Brain microvascular endothelial cell (primary cell): ENCODE results near the gene ZNF33B.

Experiments
- DNase-seq: peaks from one replicate; pipeline ENCODE4 v3.0.0-alpha.2; 2020
- H3K27ac ChIP-seq: fragments of 250-450 bp; sonication (Bioruptor Pico); 2 replicates; pipeline ENCODE4 v1.5.1; 2020; ENCODE audit warnings: mild to moderate bottlenecking, moderate library complexity
- H3K27me3 ChIP-seq: fragments of 250-450 bp; sonication (Bioruptor Pico); replicated peaks from 2 replicates; pipeline ENCODE4 v1.5.1; 2020; ENCODE audit warnings: mild to moderate bottlenecking
- H3K36me3 ChIP-seq: fragments of 250-450 bp; sonication (Bioruptor Pico); replicated peaks from 2 replicates; pipeline ENCODE4 v1.5.1; 2020; ENCODE audit warnings: mild to moderate bottlenecking
- H3K4me3 ChIP-seq: 2 replicates; pipeline ENCODE4 v1.5.1; 2011; ENCODE audit warnings: low read depth, mild to moderate bottlenecking, control low read depth, low read length, moderate library complexity
- in situ Hi-C: cut with HindIII; loops from 2 replicates; pipeline ENCODE4 v1.10.0; 2017; ENCODE audit warnings: low sequenced_read_pairs, low pct_ligation_motif_present
- TF ChIP-seq, protein P1 (sequence below): IDR thresholded peaks from 2 replicates; pipeline ENCODE4 v1.5.1; 2011; ENCODE audit warnings: low read depth, mild to moderate bottlenecking, moderate library complexity, low read length, control low read depth, inconsistent platforms; ENCODE audit errors: missing control alignments

The ZNF33B gene

DNA sequence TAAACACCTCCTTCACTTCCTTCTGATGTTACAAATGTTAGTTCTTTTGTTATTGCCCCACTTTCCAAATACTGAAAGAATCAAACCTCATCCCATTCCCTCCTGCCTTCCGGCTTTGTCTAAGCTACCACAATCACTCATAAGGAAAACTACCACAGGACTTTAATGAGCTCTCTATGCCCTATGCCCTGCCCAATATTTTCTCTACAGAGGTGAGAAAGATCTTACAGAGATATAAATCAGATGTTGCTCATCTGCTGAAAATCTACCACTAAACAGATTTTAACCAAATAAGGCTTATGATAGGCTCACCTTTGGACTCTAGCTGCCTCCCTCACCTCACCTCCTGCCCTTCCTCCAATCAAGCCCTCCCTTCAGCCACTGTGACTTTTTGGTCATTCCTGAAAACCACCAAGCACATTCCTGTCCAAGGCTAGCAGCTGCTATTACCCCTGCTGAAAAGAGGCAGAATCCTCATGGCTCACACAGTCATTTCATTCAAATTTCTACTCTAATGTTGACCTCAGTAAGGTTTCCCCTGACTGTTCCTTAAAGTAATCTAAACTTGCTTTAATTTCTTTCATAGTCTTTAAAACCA, 7.7 kb downstream of the ZNF33B start:
- TF ChIP-seq, protein P1, sequence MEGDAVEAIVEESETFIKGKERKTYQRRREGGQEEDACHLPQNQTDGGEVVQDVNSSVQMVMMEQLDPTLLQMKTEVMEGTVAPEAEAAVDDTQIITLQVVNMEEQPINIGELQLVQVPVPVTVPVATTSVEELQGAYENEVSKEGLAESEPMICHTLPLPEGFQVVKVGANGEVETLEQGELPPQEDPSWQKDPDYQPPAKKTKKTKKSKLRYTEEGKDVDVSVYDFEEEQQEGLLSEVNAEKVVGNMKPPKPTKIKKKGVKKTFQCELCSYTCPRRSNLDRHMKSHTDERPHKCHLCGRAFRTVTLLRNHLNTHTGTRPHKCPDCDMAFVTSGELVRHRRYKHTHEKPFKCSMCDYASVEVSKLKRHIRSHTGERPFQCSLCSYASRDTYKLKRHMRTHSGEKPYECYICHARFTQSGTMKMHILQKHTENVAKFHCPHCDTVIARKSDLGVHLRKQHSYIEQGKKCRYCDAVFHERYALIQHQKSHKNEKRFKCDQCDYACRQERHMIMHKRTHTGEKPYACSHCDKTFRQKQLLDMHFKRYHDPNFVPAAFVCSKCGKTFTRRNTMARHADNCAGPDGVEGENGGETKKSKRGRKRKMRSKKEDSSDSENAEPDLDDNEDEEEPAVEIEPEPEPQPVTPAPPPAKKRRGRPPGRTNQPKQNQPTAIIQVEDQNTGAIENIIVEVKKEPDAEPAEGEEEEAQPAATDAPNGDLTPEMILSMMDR = no peak
- Histone ChIP-seq H3K36me3 (peaks cover 7% of the 10 kb centered on the region), H3K27me3 (no peaks in the 10 kb centered on the region), H3K4me3 (no peak overlapping the region), H3K27ac (no peak overlapping the region)
- in situ Hi-C loops = no loop called here
- DNase-seq = no peak

DNA sequence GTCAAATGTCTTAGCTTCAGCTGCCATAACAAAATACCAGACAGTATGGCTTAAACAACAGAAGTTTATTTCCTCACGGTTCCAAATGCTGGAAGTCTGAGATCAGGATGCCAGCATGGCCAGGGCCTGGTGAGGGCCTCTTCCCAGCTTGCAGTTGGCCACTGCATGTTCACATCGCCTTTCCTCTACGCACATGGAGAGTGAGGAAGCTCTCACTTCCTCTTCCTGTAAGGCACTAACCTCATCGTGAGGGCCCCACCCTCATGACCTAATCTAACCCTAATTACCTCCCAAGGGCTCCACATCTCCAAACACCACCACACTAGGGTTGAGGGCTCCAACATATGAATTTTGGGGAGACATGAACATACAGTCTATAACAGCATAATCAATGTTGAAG, 14.4 kb downstream of the ZNF33B start:
- TF ChIP-seq, protein P1 = no peak
- in situ Hi-C loops = no loop called here
- Histone ChIP-seq H3K27ac (no peak overlapping the region), H3K27me3 (no peaks in the 10 kb centered on the region), H3K36me3 (peaks cover 3% of the 10 kb centered on the region), H3K4me3 (no peak overlapping the region)
- no peak for DNase-seq

DNA sequence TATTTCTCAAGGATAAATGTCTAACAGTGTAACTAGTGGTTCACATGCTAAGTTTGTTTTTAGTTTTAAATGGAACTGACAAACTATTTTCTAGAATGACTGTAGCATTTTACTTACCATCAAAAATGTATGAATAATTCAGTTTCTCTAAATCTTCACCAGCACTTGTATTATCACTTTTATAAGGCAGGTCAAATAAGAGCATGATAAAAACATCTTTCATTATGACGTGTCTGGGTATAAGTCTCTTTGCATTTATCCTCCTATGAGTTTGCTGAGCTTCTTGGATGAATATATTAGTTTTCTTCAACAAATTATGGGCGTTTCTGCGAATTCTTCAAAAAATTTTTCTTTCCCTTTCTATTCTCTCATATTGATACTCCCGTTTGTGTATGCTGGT, 19.9 kb downstream of the ZNF33B start:
- Histone ChIP-seq H3K36me3 (no peaks in the 10 kb centered on the region), H3K27ac (no peak overlapping the region), H3K4me3 (no peak overlapping the region), H3K27me3 (no peaks in the 10 kb centered on the region)
- TF ChIP-seq, protein P1 = no peak
- in situ Hi-C loops = no loop called here
- no peak for DNase-seq

DNA sequence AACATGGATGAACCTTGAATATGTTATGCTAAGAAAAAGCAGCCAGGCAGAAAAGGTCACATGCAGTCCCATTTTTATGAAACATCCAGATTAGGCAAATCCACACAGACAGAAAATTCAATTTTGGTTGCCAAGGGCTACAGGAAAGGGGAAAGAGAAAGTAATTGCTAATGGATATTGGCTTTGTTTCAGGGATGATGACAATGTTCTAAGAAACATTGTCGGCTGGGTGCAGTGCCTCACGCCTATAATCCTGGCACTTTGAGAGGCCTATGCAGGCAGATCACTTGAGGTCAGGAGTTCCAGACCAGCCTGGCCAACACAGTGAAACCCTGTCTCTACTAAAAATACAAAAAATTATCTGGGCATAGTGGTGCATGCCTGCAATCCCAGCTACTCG, 23.0 kb downstream of the ZNF33B start:
- H3K36me3 ChIP-seq = no peaks in the 10 kb centered on the region
- H3K27me3 ChIP-seq = no peaks in the 10 kb centered on the region
- H3K4me3 ChIP-seq = no peak overlapping the region
- TF ChIP-seq, protein P1 = no peak
- no peak overlapping the region for H3K27ac ChIP-seq
- in situ Hi-C loops = no loop called here
- DNase-seq = no peak

DNA sequence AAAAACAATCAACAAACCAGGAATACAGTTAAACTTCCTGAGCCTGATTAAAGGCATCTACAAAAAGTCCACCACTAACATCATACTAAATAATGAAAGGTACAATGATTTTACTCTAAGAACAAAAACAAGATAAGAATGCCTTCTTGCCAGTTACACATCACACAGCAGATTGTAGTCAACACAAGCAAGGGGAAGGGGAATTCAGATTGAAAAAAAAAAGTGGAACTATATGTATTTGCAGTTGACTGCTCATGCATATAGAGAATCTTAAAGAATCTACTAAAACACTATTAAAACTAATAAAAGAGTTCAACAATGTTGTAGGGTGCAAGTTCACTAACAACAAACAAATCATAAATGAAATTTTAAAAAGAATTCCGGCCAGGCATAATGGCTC, 28.5 kb downstream of the ZNF33B start:
- TF ChIP-seq, protein P1 = no peak
- no peaks in the 10 kb centered on the region for H3K36me3 ChIP-seq
- H3K27me3 ChIP-seq = no peaks in the 10 kb centered on the region
- no peak overlapping the region for H3K4me3 ChIP-seq
- in situ Hi-C loops = no loop called here
- H3K27ac ChIP-seq = no peak overlapping the region
- no peak for DNase-seq

DNA sequence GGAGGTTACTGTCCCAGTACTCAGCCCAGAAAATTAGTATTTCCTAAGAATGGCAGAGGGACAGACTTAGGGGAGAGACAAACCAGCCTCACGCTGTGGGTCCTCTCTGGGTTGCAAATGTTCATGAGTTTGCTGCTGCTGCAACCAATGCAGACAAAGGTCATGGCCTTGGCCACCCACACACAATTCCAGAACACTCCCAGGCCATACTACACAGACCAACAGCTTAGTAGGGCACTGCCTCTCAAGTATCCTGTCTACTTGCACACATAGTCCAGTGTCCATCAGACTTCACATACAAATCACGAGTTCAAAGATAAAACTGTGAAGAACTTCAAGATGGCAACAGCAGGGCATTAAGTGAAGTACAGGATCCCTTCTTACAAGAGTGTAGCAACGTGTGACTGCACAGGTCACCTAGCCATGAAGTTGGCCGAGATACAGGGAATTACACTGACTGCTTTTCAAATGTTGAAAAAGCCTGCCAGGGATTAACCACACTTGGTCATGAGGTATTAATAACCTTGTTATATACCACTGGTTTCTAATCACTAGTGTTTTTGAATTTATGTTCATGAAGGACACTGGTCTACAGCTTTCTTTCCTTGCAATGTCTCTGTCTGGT, 40.0 kb downstream of the ZNF33B start:
- H3K36me3 ChIP-seq = no peaks in the 10 kb centered on the region
- no peaks in the 10 kb centered on the region for H3K27me3 ChIP-seq
- no peak overlapping the region for H3K4me3 ChIP-seq
- no peak overlapping the region for H3K27ac ChIP-seq
- no peak for DNase-seq
- TF ChIP-seq, protein P1 = no peak
- in situ Hi-C loops = no loop called here
